ENCODE measurements around the gene C1QTNF8.

The C1QTNF8 gene

DNA sequence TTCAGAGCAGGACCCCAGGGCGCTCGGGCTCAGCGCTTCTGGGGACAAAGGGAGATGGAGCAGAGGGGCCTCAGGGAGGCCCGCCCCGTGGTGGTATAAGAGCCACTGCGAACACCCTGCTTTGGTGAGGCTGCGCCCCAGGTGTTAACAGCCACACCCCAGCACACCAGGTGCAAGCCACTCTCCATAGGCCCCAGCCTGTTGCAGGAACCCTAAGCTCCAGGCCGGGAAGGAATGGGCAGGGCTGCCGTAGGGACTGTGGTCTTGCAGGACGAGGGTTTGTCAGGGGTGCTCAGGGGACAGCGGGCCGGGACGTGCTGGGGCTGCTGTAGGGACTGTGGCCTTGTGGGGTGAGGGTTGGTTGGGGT, 40.5 kb downstream of the C1QTNF8 start:
- no peak for DNase-seq

DNA sequence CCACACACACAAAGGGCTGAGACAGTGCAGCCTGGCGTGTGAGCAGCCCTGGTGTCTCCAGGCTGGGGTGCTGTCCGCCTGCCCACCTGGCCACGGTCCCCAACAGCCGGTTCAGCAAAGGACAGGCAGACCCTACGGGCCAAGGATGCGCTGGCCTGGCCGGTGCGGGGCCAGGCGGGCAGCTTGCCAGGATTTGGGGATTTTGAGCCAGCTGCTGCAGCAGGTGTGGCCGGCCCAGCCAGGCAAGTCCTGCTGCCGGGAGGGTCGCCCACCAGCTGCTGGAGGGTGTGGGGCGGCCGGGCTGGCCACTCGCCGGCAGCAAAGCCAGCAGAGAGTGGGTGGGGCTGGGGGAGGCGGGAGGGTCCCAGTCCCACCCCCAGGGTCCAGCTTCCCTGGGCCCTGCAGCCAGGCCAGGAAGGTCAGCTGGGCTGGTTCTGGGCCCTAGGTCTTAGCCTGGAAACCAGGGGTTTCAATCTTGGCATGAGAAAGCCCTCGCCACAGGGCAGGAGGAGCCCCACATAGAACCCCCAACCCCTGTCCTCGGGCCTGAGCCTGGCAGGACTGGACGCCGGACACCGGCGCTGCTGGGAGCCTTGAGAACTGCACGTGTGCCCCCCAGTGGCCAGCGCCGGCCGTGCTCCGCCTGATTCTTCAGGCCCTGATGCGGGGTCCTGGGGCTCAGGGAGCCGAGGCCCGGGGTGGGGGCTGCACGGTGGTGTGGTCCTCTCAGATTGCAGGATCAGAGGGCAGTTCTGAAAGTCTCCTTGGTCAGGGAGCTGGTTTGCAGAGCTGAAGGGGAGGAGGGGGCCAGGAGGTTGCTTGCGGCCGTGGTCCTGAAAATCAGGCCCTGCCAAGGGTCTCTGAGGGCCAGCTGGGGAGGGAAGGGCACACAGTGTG, 41.1 kb downstream of the C1QTNF8 start:
- no peak for DNase-seq

DNA sequence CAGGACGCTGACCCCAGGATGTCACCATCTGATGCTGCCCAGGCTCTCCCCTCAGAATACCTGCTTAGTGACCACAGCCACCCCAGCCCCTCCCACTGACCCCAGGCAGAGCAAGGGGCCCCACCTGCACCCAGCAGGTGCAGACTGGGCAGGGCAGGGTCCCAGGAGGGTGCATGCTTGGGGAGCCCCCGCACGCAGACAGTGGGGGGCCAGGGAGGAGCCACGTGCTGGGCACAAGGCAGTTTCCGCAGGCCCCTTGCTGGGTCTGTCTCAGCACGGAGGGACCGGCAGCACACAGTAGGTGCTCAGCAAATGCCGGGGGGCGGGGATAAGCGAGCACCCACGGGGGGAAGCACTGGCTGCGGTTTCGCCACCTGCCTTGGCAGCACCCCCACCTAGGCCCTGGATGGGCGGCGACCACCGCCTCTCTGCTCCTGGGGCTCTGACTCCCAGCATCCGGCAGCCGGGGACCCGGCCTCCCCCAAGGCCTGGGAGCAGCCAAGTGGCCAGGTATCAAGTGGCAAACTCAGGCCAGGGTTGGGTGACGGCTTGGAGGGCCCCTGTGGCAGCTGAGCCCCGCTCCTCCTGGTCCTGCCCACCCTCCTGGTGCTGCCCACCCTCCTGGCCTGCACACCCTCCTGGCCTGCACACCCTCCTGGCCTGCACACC, 42.2 kb downstream of the C1QTNF8 start:
- no peak for DNase-seq

DNA sequence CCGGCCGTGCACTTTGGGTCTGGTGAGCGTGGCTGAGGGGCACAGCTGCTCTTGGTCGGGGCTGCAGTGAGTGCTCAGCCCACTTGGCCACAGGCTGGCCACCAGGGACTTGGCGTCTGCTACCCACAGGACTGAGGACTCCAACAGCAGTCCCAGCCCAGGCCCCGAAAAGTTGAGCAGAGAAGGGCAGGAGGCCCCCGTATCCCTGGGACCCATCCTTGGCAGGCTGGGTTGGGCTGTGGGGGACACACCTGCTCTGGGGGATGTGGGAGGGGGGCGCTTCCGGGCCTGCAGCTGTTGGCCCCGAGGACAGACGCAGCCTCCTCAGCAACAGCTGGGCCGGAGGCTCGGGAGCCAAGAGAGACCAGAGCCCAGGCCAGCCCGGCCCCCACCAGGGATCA, 42.9 kb downstream of the C1QTNF8 start:
- DNase-seq, result no peak

DNA sequence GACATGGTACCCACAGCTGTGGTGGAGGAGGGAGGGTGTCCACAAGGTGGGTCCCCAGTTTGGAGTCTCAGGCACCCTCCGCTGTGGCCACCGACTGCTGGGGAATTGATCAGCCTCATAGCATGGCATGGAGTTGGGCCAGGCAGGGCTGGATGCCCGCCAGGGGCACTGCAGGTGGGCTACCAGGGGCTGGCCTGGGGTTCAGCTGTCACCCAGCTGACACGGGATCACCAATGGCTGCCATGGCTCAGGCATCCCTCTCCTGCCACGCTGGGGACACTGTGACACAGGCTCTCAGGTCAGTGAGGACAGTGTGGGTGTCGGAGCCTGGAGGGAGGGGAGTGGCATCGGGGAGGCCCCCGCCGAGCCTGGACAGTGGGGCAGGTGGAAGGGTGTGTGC, 43.3 kb downstream of the C1QTNF8 start:
- no peak for DNase-seq

DNA sequence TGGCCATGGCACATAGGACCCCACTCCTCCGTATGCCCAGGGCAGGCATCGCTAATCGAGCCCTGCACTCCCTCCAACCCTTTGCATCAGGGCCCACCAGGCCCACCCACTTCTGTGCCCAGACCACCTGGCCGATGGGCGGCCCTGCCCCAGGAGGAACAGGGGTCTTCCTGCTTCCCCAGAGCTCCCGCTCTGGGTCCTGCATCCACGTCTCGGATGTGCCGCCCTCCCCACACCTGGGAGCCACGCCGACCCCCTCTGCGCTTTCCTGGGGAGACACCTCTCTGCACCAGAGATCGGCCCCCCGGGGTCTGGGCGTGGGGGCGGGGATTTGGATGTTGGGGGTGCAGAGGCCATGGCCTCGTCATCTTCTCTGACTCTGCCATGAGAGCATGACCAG, 44.6 kb downstream of the C1QTNF8 start:
- DNase-seq, result no peak

DNA sequence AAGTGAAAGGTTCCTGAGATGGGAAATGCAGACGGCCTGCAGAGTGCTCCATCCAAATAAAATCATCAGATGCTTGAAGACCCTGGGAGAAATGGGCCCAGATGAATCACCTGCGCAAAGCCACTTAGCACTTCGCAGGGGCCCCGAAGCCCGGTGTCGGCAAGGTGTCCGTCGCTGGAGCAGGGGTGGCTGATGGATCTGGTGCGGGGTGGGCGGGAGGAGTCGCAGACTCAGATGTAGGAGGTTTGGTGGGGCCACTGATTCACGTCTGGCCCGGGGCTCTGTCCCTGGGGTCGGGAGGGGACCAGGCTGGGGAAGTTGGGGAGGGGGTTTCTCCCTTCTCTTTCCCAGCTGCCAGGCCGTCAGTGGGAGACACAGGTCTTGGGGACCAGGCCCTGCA, 45.1 kb downstream of the C1QTNF8 start:
- DNase-seq, result no peak

DNA sequence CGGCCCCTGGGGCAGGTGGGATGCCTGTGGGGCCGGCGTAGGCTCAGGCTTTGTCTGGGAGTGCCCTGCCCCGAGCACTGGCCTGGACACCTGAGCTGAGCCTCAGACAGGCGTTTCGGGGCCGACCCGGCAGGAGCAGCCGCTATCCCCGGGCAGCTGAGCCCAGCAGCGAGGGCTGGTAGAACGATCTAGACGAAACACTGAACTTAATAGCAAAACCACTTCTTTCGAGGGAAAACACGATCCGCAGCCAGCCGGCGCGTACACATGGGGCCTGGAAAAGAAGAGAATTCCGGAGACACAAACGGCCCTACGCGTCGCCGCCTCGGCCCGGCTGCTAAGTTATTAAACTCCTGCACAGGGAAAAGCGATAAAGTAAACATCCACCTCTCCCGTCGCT, 45.5 kb downstream of the C1QTNF8 start:
- DNase-seq, result no peak

DNA sequence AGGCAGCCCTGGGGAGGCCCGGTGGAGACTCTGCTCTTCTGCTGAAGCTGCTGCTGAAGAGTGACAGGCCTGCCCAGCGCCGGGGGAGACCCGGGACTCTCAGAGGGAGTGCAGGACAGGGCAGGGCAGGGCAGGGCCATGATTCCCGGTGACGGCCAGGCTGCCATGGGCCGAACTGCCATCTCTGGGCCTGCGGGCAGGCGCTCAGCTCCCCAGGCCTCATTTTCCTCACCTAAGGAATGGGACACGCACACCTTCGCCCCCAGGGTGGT, 46.1 kb downstream of the C1QTNF8 start:
- DNase-seq, result no peak

DNA sequence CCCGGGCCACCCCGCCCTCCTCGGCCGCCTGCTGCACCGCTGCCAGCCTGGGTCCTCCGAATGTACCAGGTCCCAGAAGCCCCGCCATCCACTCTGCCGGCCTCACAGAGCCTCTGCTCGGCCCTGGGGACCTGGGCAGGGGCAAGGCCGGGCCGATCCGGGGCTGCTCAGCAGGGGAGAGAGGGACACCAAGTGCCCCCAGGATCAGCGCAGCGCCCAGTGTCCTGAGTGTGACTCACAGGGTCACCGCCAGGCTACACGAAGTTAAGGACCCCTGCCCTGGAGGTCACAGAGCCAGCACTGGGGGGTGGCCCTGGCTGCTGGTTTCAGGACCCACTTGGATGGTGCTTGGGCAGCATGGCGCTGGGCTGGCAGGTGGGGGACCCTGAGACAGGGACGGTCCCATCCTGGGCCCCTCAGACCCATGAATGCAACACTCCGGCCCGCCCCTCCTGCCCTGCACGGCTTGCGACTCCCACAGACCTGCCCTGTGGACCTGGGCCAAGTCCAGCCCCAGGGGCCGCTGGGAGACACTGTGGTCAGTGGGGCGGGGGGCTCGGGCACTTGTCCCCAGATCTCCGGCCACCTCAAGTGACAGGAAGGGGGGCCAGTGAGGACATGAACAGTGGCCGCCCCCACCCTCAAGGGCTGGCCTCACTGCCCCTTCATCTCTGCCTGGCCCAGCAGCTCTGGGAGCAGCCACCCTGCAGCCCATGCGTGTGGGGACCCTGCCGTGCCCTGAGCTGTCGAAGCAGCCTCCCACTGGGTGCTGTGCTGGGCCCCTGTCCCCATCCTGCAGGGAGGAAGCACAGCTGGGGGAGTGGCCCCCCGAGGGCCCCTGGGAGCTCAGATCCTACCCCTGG, 46.7 kb downstream of the C1QTNF8 start:
- no peak for DNase-seq

DNA sequence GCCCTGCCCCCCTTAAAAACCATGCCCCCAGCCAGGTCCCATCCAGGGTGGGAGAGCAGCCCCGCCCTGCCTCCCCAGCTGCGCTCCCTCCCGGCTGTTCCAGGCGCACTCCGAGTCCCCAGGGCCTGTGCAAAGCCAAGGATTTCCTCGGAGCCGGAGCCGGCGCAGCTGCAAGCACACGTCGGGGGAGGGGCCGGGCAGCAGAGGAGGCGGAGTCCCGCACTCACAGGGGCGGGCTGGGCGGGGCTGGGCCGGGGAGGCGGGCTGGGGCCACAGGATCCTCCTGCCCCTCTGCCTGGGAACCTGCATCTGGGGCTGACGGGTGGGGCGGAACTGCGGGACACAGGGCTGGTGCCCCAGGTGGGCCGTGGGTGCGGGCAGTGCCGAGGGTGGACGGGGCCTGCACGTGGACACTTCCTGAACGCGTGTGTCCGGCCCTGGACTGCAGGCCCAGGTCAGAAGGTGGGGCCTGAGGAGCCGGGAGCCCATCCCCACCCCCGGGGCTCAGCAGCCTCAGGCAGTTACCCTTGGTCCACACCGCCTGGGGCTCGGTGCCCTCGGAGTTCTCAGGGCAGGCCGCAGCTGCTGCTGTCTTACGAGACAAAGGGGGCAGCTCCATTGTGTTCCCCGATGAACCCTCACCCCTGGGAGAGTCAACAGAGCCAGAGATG, 47.5 kb downstream of the C1QTNF8 start:
- DNase-seq, result no peak

DNA sequence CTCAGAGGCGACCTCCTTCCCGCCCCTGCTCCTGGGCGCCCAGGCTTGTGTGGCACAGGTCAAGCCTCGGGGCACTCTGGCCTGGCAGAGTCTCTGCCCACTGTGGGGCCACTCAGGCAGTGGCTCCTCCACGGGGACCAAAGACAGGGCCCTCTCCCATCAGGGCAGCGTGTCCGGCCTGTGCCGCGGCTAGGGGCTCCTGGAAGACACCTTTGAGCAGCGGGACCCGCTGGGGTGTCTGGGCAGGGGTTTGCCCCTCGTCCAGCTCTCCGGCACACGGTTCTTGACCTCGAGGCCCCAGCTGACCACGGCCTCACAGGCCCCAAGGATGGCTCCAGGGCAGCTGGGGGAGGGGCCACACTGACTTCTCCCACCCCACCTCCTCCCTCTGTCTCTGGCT, 48.2 kb downstream of the C1QTNF8 start:
- DNase-seq, result no peak

DNA sequence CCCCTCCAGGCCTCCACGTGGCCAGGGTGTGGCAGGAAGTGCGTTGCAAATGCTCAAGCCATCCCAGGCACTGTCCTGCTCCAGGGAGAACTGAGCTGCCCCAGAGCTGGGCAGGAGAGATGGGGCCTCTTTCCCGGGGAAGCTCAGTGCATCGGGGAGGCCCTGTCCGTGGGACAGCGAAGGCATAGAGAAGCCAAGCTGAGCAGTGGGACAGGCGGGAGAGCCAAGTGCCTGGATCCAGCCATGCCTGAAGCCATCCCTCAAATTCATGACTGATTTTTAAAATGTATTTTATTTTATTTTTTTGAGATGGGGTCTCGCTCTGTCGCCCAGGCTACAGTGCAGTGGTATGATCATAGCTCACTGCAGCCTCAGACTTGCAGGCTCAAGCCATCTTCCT, 48.9 kb downstream of the C1QTNF8 start:
- DNase-seq, result no peak

DNA sequence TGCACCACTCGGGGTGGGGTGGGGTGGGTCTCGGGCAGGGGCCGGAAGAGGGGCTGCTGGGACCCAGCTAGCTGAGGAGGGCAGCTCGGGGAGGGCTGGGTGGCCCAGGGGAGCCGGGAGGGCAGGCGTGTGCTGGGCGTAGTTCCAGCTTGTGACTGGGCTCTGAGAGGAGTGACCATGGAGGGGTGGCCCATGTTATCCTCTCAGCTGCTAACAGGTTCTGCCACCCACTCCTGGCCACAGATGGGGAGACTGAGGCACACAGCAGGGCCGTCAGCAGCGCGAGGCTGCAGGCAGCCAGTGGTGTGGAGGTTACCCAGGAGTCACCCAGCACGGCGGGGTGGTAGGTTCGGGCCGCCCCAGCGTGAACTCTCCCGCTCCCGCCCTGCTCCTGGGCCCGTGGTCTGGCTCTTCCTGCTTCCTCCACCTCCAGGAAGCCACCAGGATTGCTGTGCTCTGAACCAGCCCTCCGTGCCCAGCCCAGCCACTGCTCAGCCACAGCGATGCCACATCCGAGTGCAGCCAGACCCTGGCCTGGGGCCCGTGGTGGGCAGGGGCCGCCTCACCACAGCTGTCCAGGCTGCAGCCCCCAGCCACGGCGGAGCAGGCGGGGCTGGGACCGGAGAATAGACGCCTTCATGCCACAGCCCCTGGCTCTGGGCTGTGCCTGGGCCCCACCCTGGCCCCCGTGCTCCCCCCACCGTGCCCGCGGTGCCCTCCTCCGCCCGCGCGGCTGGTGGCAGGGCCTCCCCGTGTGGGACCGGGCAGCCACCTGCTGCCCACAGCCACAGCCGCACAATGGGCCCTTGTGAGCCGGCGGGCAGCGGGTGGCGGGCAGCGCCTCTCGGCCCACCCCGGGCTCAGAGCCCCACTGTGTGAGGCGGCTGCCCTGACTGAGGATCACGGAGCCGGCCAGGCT, 49.8 kb downstream of the C1QTNF8 start:
- no peak for DNase-seq

DNA sequence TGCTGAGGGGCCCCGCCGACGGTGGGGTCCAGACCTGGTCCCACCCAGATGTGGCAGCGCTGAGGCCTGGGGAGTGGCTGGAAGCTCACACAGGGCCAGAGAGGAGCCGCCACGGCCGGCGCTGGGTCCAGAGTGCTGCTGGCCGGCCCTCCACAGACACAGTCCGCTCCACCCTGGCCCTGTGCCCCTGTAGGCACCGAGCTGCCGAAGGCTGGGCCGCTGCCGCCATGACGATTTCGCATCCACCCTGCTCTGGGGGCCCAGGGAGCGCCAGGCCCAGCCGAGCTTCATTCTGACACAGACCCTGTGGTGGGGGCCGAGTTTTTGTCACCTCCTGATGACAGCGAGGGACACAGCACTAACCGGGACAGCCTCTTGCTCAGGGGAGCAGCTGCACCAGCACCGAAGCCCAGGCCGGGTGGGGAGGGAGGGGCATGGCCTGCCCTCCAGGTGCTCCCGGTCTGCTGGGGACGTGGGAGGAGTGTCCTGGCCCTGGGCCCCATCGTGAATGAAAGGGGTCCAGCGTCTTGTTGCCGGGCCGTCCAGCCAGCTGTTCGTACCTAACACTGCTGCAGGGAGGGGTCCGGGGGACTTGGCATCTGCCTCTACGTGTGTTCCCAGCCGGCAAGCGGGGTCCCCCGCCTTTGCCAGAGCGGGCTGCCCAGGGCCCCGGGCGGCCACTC, 50.6 kb downstream of the C1QTNF8 start:
- no peak for DNase-seq

DNA sequence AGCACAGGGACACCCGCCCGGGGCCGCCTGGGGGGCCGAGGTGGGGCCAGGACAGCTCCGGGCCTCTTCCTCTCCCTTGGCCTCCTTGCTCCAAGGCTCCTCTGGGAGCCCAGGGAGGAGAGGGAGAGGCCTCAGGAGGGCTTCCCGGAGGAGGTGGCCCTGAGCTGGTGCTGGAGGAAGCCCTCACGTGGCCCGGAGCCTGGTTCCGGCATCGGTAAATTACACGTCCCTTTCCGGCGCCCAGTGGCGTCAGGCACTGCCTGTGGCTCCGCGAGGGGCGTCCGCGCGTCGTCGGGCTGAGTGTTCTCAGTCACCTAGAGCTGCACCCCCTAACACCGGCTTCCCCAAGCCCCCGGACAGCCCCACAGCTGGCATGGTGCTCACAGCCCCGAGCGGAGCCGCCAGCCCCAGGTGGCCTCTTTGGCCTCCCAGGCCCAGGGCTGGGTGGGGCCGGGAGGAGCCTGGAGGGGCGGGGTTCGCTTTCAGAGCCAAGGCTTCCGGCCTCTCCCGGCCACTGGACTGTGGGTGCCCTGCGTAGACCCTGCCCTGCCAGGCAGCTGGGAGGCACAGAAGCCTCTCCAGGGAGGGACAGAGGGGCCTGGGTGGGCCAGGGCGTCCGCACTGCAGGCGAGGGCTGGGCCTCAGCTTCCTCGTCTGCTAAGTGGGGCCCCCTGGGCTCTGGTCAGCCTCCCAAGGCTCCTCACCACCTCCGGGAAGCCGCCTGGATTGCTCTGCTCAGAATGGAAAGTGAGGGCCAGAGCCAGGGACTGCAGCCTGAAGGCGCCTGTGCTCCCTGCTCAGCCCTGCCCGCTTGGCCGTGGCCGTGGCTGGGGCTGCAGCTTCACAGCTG, 51.4 kb downstream of the C1QTNF8 start:
- DNase-seq, result no peak

DNA sequence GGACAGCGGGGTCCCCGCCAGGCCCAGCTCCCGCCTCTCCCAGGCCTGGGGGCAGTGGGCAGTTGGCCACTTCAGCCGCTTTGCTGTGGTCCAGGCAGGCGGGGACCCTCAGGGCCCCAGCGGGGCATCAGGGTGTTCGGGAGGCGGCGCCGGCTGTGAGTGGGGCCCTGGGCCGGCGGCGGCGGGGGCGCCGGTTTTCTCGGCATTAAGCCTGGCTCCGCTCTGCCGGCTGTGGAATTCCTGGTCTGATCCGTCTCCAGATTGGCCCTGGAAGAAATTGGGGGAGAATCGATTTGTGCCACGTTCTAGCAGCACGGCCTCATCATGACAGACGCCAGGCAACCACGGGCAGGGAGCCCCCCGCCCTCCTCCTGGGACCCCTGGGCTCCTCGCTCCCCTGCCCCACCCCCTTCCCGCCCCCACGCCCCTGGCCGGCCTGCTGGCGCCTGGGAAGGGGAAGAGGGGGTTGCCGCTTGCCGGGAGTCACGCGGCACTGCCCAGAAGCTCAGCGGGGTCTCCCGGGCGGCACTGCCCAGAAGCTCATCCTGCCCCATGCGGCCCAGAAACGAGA, 52.1 kb downstream of the C1QTNF8 start:
- DNase-seq, result no peak

DNA sequence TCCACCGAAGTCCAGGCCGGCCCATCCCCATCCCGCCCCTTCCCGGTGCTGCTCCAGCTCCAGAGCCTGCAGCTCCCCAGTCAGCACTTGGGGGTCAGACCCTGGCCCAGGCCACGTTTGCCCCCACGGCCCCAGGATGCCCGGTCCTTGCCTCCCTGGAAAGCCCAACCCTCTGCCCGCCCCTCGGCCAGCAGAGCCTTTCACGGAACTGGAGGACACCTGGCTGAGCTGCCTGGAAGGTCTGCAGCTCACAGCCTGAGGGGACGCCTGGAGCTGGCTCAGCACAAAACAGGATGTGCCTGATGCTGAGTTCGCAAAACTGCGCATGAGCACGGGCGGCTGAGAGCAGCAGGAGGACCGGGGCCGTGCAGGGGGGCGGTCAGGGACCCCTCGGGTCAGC, 53.2 kb downstream of the C1QTNF8 start:
- peak; percentile 17 for DNase-seq

DNA sequence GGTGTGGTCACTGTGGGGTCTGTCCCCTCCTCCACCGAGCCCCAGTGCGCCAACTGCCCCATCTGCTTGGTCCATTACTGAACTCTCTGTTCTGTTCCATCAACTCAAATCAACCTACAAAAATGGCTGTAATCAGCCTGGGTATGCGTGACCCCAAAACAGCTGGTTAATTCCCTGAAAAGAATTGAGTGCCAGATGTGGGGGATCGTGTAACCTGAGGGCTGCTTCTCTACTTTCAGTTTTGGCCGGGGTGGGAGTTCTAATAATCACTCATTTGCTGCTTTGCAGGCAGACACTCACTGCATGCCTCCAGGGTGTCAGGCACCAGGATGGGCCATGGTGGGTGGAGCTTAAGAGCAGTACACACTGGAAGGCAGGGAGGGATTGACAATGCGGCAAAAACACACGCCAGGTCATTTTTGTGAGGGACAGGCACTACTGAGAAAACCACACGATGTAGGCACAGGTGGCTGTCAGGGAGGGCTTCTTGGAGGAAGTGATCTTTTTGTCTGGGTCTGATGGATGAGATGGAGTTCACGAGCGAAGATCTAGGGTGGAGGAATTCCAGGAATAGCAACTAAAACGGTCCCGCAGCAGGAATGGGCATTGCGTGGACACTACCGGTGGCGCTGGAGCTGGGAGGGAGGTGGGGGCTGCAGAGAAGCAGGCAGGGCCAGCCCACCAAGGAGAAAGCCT, 53.8 kb downstream of the C1QTNF8 start:
- DNase-seq, result no peak

DNA sequence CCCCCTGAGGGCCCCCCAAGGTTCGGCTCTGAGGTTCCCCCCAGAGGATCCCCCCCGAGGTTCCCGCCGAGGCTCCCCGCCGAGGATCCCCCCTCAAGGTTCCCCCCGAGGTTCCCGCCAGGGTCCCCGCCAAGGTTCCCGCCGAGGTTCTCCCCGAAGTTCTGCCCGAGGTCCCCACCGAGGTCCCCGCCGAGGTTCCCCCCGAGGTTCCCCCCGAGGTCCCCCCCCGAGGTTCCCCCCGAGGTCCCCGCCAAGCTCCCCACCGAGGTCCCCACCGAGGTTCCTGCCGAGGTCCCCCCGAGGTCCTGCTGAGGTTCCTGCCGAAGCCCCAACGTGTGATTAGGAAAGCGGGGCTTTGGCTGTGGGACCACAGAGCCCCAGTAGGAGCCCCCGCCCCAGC, 55.7 kb downstream of the C1QTNF8 start:
- DNase-seq, result no peak

All from DMS79 (cell line).